Aorta (tissue), 5 donors: Measurements from ENCODE around the gene CLEC20A. TPM values are rescaled to one million over a fixed set of nuclear protein-coding genes. Genes with fewer than 3 reads are reported as not detected.
"Not testable (repeated sequence)": the region's sequence is repeated elsewhere in the genome, so short reads cannot be mapped to it uniquely, and the experiment has no call there.

Source experiments
- ATAC-seq: fragments of 200-7000 bp; cut with Tn5 transposase; one replicate; pipeline ENCODE4 v1.9.1; 2022; ENCODE audit warnings: moderate library complexity; ENCODE audit not compliant: low FRiP score
- DNase-seq, 2 donors: peaks; one replicate each; pipeline ENCODE4 v3.0.0-alpha.2; 2020
- H3K27ac ChIP-seq, 2 donors: one replicate each; pipeline ENCODE4 v1.5.1; 2013; ENCODE audit warnings: low read length in 2 of 2, mild to moderate bottlenecking in 2 of 2, moderate library complexity in 2 of 2, control low read depth in 1 of 2, inconsistent platforms in 1 of 2, low read depth in 1 of 2
- H3K27me3 ChIP-seq, 2 donors: one replicate each; pipeline ENCODE4 v1.6.1; 2013; ENCODE audit warnings: control low read depth in 1 of 2, low read length in 1 of 2, mild to moderate bottlenecking in 1 of 2, moderate library complexity in 1 of 2; ENCODE audit not compliant: insufficient read depth in 2 of 2, control insufficient read depth in 1 of 2
- H3K36me3 ChIP-seq, 2 donors: one replicate each; pipeline ENCODE4 v1.6.1; 2013; ENCODE audit warnings: control low read depth in 1 of 2, low read length in 1 of 2, mild to moderate bottlenecking in 1 of 2; ENCODE audit not compliant: insufficient read depth in 2 of 2, control insufficient read depth in 1 of 2
- H3K4me1 ChIP-seq, 2 donors: one replicate each; pipeline ENCODE4 v1.6.1; 2013; ENCODE audit warnings: low read length in 2 of 2, control low read depth in 1 of 2, mild to moderate bottlenecking in 1 of 2, moderate library complexity in 1 of 2; ENCODE audit not compliant: insufficient read depth in 2 of 2, control insufficient read depth in 1 of 2
- H3K4me3 ChIP-seq, 2 donors: one replicate each; pipeline ENCODE4 v1.5.1; 2013; ENCODE audit warnings: low read length in 2 of 2, control low read depth in 1 of 2, mild to moderate bottlenecking in 1 of 2
- H3K9me3 ChIP-seq: one replicate; pipeline ENCODE4 v1.6.1; 2013; ENCODE audit warnings: mild to moderate bottlenecking, low read length; ENCODE audit not compliant: control insufficient read depth
- WGBS, 2 donors: extraction: QIAGEN DNeasy Blood & Tissue Kit; methylation state at CpG; one replicate each; pipeline ENCODE4 v1.1.7; 2013; 5-methylcytosine and 5-hydroxymethylcytosine counted together
- intact Hi-C, 2 donors: fragments of 100-400 bp; cut with DNase I; formaldehyde crosslinking; loops; one replicate each; pipeline versions ENCODE4 v1.14.2 to v1.15.0; 2022
- polyA plus RNA-seq, 2 donors: library from polyadenylated mRNA; stranded (reverse); fragments of 200-250 nt; gene quantifications; one replicate each; pipeline ENCODE4 v1.2.3, GENCODE V29; 2013
- total RNA-seq, 2 donors: library from RNA; stranded (reverse); fragmentation: NEBNext Ultra II Directional; extraction: Animal tissue kit (Norgen Biotek cat#: 25700); gene quantifications; one replicate each; pipeline ENCODE4 v1.2.1, GENCODE V29; 2021
- donor health status: healthy with polysubstance abuse.
- donor health status: Bipolar disorder and iron deficiency.
- donor health status: DM: no; HTN: no; CAD: no.
- donor health status: DM: no; HTN: no; CAD: no.
- donor health status: DM: yes; HTN: yes; CAD: no.

Gene CLEC20A
- total and polyA plus RNA-seq, 4 donors, result not detected

GRCh38 chr1:178504286-178504685 is 7.5 kb upstream of the CLEC20A start:
- Histone ChIP-seq H3K4me3 (no peak overlapping the region), H3K9me3 (no peaks in the 10 kb centered on the region), H3K27ac (no peak overlapping the region), H3K36me3 (no peaks in the 10 kb centered on the region), H3K4me1 (no peaks in the 10 kb centered on the region), H3K27me3 (no peaks in the 10 kb centered on the region)
- intact Hi-C loops, result loop anchor here (5.0 kb wide), 1 partner anchor 192 kb away; no protein-coding TSS in a partner anchor
- WGBS, 2 donors, result 88 to 90% methylated on average over 4 of the region's 4 CpGs
- DNase-seq, result no peak
- no peak for ATAC-seq

DNA sequence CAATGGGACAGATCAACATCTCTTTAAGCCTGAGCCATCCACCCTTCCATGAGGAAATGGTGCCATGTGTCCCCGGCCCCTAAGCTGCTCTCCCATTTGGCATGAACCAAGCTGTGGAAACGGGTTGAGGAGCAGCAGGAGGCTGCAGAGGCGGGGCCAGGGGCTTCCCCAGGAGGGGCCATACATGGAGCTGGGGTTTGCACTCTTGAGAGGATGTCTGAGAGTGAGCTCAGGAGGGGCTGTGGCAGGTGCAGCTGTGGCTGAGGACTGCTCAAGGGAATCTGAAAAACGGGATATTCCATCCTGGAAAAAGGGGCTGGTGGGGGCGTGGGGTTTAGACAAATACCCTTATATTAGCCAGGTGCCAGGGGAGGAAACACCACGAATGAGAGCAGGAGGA is 7.1 kb upstream of the CLEC20A start:
- H3K4me1 ChIP-seq, result no peaks in the 10 kb centered on the region
- no peaks in the 10 kb centered on the region for H3K27me3 ChIP-seq
- ATAC-seq, result no peak
- WGBS, 2 donors, result 73 to 79% methylated on average over 6 of the region's 6 CpGs
- intact Hi-C loops, result loop anchor here (5.0 kb wide), 1 partner anchor 192 kb away; no protein-coding TSS in a partner anchor
- DNase-seq, result no peak
- no peaks in the 10 kb centered on the region for H3K9me3 ChIP-seq
- H3K36me3 ChIP-seq, result no peaks in the 10 kb centered on the region
- no peak overlapping the region for H3K27ac ChIP-seq
- no peak overlapping the region for H3K4me3 ChIP-seq

DNA sequence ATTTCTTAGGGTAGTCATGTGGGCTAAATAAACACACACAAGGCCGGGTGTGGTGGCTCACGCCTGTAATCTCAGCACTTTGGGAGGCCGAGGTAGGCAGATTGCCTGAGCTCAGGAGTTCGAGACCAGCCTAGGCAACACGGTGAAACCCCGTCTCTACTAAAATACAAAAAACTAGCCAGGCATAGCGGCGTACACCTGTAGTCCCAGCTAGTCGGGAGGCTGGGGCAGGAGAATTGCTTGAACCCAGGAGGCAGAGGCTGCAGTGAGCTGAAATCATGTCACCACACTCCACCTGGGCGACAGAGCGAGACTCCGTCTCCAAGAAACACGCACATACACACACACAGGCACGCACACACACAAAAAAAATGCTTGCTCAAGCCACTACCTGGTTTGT is 6.6 kb upstream of the CLEC20A start:
- 95 to 96% methylated on average over 14 of the region's 14 CpGs for WGBS, 2 donors
- intact Hi-C loops, result loop anchor here (5.0 kb wide), 1 partner anchor 191 kb away; no protein-coding TSS in a partner anchor
- H3K4me3 ChIP-seq, H3K9me3 ChIP-seq, H3K27me3 ChIP-seq, DNase-seq, H3K27ac ChIP-seq, H3K36me3 ChIP-seq, ATAC-seq, H3K4me1 ChIP-seq: not testable (repeated sequence)

GRCh38 chr1:178502856-178503255 is 6.1 kb upstream of the CLEC20A start:
- 91 to 92% methylated on average over 5 of the region's 5 CpGs for WGBS, 2 donors
- H3K4me1 ChIP-seq, result no peaks in the 10 kb centered on the region
- intact Hi-C loops, result loop anchor here (5.0 kb wide), 1 partner anchor 191 kb away; no protein-coding TSS in a partner anchor
- no peaks in the 10 kb centered on the region for H3K27me3 ChIP-seq
- no peak overlapping the region for H3K27ac ChIP-seq
- H3K9me3 ChIP-seq, result no peaks in the 10 kb centered on the region
- no peak for DNase-seq
- ATAC-seq, result no peak
- H3K36me3 ChIP-seq, result no peaks in the 10 kb centered on the region
- H3K4me3 ChIP-seq, result no peak overlapping the region

- 93 to 96% methylated on average over 3 of the region's 3 CpGs for WGBS, 2 donors
- ATAC-seq, result no peak
- no peak for DNase-seq
Observed at GRCh38 chr1:178502330-178502714, 5.6 kb upstream of the CLEC20A start.

GRCh38 chr1:178501705-178502329 is 5.1 kb upstream of the CLEC20A start:
- Histone ChIP-seq H3K36me3 (no peaks in the 10 kb centered on the region), H3K27ac (no peak overlapping the region), H3K4me1 (no peaks in the 10 kb centered on the region), H3K4me3 (no peak overlapping the region), H3K9me3 (no peaks in the 10 kb centered on the region), H3K27me3 (no peaks in the 10 kb centered on the region)
- peak; percentile 75 to 90 for DNase-seq
- WGBS, 2 donors, result 31 to 33% methylated on average over 5 of the region's 5 CpGs
- peak; percentile 76 for ATAC-seq
- intact Hi-C loops, result loop anchor here (5.0 kb wide), 1 partner anchor 190 kb away; no protein-coding TSS in a partner anchor

More at GRCh38 chr1:178502330-178502714, 5.6 kb upstream of the CLEC20A start:
- Histone ChIP-seq H3K9me3 (no peaks in the 10 kb centered on the region), H3K27ac (no peak overlapping the region), H3K27me3 (no peaks in the 10 kb centered on the region), H3K4me3 (no peak overlapping the region), H3K36me3 (no peaks in the 10 kb centered on the region), H3K4me1 (no peaks in the 10 kb centered on the region)
- intact Hi-C loops, result loop anchor here (5.0 kb wide), 1 partner anchor 190 kb away; no protein-coding TSS in a partner anchor

GRCh38 chr1:178500936-178501554 is 4.3 kb upstream of the CLEC20A start:
- Histone ChIP-seq H3K9me3 (no peaks in the 10 kb centered on the region), H3K4me3 (no peak overlapping the region), H3K4me1 (no peaks in the 10 kb centered on the region), H3K27ac (no peak overlapping the region), H3K27me3 (no peaks in the 10 kb centered on the region), H3K36me3 (no peaks in the 10 kb centered on the region)
- no peak for DNase-seq
- WGBS, 2 donors, result 91 to 92% methylated on average over 10 of the region's 10 CpGs
- no peak for ATAC-seq
- intact Hi-C loops, result loop anchor here (5.0 kb wide), 1 partner anchor 189 kb away; no protein-coding TSS in a partner anchor

DNA sequence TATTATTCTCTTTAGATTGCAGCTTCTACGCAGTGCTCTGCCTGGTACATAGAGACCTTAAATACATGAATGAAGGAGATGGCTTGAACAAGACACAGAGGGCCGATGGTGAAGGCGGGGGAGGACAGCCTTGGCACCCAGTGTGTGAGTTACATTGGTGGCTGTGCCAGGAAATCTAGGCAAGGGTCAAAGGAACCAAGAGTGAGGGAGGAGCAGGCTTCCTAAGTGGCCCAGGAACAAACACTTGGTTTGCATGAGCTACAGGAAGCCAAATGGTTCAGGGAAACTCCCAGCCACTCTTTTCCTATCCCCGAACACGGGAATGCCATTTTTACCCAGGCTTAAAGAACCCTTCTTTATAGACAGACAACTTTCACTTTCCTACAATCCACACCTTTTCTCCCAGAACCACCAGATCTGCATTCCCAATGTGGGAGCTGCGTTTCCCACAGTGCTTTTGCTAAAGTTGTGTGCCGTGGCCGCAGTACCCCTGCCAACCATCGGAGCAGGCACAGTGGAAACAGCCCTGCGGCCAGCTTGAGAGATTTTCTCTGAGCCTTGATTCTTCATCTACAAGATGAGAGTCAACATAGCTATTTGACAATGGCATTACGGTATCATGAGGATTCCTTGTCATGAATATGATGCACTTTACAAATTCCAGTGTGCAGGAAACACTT is 3.5 kb upstream of the CLEC20A start:
- no peaks in the 10 kb centered on the region for H3K27me3 ChIP-seq
- no peaks in the 10 kb centered on the region for H3K4me1 ChIP-seq
- intact Hi-C loops, result loop anchor here (5.0 kb wide), 1 partner anchor 188 kb away; no protein-coding TSS in a partner anchor
- no peak overlapping the region for H3K27ac ChIP-seq
- no peak for ATAC-seq
- H3K4me3 ChIP-seq, result no peak overlapping the region
- no peaks in the 10 kb centered on the region for H3K36me3 ChIP-seq
- WGBS, 2 donors, result 83 to 85% methylated on average over 11 of the region's 11 CpGs
- no peak for DNase-seq
- no peaks in the 10 kb centered on the region for H3K9me3 ChIP-seq
